Glomerular visceral epithelial cell (primary cell): ENCODE measurements around the gene PAPPA.

Experiments used
- DNase-seq: peaks from one replicate; pipeline ENCODE4 v3.0.0-alpha.2; 2016; ENCODE audit errors: extremely low spot score

PAPPA gene

DNA sequence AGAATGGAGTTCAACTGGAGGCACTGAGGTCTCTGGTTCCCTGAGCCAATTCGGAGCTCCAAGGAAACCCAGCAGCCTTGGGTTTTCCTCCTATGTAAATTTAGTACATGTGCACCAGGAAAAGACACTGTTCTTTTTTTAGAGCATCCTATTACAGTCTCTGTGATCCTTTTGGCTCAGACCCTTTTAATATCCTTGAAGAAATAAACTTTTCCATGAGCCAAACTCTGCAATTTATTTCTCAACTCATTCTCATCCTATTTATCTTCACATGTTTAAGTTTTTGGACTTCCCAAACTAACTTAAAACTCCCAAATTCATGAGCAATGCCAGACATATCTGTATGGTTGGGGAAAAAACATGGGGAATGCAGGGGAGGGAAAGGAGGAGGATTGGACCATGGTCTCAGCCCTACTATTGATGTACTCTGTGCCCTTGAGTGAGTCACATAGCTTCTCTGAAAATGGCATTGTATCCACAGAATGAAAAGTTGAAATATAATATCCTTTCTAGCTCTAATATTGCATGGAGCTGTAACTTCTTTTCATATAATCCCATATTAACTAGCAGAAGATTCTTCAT is 76.6 kb downstream of the PAPPA start:
- DNase-seq, result no peak

DNA sequence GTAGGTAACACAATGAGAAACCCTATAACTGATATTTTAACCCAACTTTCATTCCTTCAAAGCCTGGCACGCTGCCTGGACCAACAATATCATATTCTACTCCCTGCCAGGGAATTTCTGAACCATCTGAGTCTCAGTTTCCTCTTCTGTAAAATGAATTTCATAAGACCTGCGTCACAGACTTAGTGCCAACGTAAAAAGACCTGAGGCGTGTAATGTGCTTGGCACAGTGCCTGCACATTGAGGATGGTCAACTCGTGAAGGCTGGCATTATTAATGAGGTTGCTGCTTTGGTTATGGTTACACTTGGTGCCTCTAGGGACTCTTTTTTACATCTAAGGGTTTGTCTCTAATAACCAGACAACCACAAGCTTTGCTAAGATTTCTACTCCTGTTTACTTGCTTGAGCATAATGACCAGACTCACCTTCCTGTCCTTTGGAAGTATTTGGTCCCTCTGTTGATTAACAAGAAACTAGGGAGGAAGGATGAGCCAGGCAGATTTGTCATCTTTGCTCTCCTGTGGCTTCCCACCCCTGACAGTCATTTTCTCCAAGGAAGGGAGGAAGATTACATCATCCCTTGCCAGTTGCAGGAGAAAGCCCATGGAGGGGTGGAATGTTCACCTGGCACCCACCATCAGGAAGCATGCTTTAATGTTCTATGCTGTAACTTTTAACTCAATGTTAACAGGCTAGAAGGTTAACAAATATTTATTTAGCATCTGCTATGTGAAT is 79.0 kb downstream of the PAPPA start:
- peak; percentile 92 for DNase-seq

DNA sequence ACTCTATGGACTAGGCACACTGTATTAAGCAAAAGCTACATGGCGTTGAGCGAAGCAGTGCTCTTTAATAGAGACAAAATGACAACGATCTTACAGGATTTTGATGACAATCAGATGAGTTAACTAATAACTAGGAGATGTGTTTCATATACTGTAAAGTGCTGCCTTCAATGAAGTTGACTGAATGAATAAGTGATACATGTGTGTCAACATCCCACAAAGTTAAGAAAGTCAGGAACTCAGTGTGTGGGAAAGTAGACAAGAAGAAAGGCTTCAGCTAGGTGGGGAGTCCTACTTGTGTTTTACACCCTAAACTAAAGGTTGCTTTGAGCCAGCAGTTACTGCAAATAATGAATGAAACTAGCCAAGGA is 79.6 kb downstream of the PAPPA start:
- DNase-seq, result no peak

DNA sequence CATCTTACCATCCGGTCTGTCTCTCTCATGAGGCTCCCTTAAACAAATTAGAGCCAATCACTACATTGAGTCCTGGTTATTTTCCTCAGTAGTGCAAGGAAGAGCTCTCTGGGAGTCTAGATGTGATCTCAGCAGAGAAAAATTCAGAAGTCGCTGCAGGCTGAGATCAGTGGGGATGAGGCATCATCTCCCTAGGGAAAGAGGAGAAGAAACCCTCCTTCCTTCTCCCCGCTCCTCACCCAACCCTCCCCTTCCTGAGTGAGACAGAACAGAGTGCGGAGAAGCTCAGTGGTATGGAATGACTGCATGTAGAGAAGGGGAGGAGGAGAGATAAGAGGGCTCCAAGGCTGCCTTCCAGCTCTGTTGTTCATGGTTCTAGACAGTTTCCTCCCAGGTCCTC is 80.5 kb downstream of the PAPPA start:
- peak; percentile 97 for DNase-seq

DNA sequence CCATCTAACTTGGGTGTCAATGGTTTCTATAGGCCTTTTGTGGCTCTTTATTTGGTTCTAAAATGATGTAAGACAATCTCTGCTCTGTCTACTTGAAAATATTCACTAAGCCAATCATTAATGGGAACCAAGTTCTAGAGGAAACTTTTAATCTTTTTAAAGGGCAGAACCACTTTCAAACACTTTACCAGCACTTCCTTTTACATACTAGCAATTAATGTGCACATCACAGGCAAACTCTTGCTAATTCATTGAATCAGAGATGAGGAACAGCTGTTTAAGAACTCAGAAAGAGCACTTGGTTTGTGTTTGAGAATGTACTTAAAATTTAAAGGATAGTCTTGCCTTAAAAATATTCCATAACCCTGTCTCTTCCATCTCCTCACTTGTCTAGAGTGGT is 83.4 kb downstream of the PAPPA start:
- DNase-seq, result no peak

DNA sequence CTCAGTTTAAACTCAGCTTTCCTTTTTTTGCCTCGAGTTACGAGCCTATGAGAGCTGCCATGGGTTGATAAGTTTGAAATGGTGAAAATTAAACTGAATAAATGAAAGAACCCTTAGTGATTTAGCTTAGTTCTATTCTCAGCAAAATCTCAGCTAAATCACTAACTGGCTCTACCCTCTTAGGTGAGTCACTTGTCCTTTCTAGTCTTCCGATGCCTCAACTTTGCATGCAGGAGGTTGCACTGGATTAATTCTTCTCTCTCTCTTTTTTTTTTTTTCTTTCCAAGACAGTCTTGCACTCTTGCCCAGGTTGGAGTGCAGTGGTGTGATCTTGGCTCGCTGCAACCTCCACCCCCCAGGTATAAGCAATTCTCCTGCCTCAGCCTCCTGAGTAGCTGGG is 83.9 kb downstream of the PAPPA start:
- peak; percentile 33 for DNase-seq

DNA sequence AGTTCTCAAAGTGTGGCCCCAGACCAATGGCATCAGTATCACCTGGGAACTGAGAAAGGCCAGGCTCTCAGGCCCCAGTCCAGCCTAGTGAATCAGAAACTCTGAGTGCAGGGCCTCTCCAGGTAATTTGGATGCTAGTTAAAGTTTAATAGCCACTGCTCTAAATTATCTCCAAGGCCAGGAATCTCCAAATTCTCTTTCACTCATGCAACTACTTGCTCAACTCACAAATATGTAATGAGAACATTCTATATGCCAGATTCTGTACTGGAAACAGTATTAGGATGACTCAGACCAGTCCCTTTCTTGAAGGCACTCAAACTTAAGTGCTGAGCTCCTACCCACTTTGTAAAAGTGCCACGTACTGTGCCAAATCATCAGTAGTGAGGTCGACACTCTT is 84.6 kb downstream of the PAPPA start:
- peak; percentile 87 for DNase-seq

DNA sequence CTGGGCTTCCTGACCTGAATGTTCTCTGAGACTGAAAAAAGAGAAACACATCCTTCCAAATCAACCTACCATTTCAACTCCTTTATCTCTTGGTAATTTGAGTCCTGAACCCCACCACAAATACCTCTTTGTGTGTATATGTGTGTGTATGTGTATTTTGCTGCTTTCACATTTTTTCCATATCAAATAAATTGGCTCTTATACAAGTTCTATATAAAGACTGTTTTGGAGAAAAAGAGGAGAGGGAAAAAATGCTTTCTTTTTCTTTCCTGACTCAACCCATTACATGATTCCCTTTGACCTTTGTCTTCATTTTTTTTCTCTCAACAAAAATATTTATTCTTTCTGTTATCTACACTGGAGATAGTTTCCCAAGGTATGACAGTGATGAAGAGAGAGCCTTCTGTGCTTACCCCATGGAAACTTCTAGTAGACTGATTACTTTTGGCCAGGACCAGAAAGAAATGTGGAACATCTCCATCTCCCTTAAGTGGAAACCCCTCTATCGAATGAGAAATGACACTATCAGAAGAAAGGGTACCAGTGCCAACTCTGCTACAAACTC is 85.3 kb downstream of the PAPPA start:
- DNase-seq, result no peak

DNA sequence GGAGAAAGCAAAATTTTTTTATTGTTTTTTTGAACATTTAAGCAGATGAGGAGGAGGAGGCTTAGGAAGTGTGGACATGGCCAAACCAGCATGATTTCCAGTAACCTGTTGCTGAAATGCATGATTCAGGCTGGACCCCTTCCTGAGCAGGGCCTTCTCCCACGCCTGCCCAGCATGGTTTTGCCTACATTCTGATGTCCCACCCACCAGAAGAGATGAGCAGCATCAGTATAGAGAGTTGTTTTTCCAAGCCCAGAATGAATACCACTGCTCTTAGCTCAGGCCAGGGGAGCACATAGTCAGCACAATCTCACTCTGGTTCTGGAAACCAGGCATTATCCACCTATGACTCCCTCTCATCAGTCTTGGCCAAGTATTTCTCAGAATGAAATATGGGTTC is 90.1 kb downstream of the PAPPA start:
- DNase-seq, result no peak

DNA sequence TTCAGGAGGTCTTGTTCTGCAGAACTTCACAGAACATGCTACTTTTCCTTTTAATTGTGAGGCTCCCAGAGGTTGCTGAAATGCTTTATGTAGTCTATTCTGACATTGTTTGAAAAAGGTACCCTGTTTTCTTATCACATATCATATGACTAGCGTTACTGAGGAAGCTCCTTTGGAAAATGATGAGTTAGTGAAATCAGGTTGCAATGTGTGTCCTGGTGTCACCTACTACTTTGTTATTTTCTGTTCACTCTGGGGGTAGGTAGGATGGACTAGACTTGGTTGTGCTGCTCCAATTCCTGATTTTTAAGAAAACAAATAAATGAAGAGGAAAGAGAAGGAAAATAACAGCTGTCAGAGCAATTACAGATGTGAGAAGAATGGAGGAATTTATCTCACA is 93.7 kb downstream of the PAPPA start:
- no peak for DNase-seq

DNA sequence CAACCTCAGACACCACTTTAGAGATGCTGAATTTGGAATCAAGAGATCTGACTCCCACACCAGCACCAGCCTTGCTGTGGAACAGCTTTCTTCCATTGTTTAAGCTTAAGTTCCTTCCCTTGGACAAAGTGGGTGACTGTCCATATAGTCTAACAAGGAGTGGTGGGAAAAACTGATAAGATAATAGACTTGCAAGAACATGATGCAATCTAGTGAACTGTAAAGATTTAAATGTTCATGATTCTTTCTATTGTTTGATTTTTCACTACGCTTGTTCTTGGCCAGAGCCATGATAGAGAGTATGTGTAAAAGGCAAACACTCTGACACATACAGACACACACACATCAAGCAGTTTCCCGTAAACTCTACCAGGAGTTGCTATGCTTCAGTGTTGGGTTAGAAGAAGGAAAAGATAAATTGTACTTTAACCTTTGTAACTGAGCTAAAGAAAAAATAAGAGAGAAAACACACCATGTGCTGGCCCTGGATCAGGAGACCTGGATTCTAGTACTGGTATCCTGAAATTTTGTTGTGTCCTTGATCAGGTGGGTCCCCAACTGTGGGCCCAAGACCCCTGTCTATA is 94.3 kb downstream of the PAPPA start:
- DNase-seq, result no peak

DNA sequence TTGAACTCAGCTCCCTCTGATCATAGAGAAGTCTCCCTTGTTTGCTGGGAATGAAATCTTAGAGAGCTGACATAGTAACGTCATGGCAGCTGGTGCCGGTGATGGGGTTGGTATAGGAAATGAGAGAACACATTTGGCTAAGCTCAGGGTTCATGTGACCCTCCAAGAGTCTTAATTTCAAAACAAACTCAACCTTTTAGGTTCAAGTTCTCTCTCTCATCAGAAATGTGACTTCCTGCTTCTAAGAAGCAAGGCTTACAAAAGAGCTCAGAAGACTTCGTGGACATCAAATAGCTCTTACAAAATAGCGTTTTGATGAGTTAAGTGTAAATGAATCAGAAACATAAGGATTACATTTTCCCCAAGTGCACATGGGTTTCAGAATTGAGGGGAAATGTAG is 97.3 kb downstream of the PAPPA start:
- no peak for DNase-seq

DNA sequence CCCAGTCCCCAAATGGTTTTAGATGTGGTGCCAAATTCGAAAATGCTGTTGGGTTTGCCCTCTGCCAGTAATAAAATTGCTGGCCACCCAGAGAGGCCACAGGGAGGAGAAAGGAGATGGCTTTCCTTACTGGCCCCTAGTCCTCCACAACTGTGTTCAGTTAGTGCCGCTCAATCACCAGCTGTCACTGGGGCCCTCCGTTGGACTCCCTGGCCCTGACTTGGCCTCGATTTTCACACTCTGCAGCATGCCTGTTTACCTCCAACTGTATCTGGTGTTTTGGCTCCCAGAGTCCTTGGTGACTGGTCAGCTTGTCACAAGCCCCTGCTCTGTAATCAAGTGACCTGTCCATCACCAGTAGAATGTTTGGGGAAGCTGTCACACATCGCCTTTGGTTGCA is 97.8 kb downstream of the PAPPA start:
- no peak for DNase-seq

DNA sequence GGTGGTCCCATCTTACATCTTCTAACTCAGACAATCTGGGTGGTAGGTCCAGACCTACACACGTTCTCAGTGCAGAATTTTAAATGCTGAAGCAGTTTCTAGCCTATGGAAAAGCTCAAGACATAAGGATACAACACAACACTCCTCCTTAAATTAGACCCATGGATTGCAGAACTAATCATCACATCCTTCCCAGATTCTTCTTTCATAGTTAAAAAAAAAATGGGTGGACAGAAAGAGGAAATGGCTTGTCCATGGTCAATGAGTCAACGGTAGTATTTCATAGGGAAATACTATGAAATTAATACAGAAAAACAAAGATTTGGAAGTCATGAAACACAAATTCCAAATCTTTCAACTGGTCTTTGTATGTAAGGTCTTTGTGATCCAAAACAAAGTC is 106.9 kb downstream of the PAPPA start:
- DNase-seq, result no peak

DNA sequence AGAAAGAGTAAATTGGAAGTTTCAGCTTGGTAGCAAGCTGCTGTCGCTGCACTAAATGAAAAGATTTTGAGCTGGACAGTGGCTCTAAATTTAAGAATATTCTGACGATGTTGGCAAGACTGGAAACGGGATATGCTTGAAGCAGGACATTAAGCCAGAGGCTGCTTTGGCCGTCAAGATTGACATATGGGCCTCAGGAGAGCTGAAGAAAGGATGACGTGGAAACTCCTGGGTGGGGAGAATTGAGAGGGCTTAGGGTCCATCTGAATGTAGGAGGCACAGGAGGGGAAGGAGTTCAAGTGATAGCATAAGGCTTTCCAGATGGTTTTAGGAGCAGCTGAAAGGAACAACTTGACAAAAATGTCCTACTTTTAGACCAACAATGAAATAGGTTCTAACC is 108.9 kb downstream of the PAPPA start:
- no peak for DNase-seq

DNA sequence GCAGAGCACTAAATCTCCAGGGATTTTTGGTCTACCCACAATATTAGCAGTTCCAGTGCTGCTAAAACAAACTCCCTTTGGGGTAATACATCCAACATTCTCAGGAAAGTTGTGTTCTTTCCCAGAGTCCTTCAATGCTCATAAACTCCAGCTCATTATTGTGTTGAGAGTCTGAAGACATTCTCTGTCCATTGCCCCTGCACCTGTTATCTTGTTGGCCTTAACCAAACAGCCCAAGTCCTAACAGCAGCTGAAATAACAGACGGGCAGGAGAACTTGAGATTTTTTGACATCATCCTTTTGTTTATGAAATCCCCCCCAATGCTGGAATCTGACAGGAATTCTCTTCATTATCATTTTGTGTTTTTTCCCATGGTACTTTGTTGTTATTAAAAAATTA is 110.8 kb downstream of the PAPPA start:
- DNase-seq, result no peak

DNA sequence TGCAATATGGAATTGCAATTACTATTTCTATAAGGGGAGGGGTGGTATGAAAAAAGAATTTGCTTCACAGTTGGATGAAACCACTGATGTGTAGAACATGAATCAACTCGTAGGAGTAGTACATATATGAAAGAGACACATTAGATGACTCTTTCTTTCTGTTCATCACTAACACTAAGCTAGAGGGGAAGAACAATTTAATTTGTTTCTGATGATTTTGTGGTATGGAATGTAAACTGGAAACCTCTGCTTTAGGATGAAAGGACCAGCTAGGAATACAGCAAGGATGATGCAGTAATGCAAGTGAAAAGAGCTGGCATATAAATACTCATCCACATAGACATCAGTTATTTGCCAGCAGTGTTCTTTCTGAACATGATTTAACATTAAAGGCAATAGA is 113.4 kb downstream of the PAPPA start:
- no peak for DNase-seq

DNA sequence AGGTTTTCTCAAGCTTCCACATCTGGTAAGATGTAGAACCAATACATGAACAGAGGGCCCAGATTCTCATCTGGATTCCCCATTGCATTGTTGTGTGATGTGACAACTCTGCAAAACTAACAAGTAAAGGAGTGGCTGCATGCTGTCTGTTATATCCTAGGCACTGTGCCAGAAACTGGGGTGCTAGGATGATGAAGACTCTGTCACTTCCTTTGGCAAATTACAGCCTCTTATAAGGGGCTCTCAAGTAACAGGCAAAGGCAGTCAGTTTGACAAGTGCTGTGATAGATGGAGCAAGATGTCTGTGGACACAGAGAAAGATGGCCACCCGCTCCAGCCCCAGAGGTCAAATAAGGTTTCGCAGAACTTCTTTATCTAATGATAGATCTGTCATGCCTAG is 115.7 kb downstream of the PAPPA start:
- DNase-seq, result peak; percentile 42

DNA sequence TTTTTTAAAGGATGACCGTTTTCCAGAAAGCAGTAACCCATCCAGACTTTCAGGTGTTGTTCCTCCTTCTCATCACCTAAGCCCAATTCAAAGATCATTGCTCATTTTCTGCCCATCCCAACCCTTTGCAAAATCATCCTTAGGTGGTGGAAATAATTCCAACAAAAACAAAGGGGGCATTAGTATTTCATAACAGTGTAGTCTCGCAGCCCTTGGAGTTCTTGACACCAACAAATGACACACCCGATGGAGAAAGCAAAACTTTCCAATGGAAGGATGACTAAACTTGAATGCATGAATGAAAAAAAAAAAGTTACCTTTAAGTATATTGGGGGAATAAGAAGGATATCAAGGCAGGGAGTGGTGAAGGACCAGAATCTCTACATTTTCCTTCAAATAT is 117.0 kb downstream of the PAPPA start:
- no peak for DNase-seq

DNA sequence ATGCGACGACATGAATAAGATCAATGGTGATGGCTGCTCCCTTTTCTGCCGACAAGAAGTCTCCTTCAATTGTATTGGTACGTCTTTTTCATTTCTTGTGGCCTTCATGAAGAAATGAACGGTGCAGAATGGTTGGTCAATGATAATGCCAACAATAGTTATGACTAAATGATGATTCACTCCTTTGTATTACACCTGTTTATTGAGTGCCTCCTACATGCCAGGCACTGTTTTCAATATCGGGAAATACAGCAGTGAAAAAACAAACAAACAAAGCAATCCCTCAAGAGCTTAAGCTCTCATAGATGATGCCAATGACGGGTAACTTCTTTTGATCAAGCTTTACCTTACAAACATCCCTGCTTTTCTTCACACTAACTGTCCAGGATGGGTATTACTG is 117.7 kb downstream of the PAPPA start:
- DNase-seq, result no peak

DNA sequence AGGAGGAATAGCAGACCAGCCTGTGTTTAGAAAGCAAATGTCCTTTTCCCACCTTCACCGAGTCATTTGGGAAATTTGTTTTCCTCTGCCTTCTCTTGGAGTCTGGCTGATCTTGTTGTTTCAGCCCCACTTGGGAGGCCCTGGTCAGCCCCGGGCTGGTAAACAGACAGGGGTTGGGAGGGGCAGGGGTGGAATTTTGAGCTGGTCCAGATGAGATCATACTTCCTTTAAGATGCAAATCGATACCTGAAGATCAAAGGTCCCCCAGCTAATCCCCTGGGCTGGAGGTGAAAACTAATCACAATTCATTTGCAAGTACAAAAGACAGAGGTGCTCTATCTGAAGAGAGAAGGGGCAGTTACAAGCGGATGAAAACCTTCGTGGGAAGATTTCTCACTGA is 118.4 kb downstream of the PAPPA start:
- DNase-seq, result no peak

DNA sequence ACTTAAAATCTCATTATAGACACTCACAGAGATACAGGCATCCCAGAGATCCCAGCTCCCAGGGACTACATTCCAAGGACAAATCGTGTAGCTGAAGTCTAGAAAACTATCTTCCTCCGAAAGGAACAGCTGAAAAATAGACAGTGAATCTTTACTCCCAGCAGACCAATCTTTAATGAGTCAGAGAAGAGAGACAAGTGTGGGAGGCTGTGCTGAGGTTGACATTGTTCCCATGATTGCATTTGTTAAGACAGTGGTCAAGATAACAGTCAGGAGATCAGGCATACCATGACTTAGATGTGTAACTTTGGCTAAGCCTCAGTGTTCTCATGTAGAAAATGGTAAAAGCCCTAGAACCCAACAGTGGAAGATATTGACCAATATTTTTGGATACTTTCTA is 120.7 kb downstream of the PAPPA start:
- DNase-seq, result peak; percentile 45

DNA sequence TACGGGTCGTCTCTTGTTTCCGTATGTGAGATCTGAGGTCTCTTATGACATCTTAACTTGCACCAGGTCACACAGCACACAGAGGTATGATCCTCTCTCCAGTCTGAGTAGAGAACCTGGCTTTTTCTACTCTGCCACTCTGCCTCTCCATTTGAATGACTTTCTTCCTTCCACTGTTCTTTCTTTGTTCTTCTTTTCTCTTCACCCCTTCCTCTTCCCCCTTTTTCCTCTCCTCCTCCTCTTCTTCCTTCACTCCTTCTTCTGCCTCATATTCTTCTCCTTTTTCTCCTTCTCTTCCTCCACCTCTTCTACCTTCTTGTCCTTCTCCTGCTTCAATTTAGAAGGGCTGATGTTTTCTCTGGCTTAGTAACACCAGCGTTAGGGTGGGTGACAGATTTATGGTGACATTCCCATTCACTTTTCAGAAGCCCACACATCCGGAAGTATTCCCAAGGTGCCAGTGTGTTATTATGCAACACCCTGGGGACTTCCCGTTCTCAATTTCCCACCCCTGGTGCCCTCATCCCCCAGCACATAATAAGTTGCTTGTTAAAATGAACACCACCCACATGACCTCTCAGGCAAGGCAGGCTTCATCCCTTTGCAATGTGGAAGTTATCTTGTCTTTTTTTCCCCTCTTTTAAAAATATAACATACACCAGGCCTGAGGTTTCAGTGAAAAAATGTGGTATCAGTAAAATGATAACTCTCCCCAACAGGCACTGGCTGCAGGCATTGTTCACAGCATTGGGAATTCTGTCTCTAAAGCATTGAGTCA is 122.0 kb downstream of the PAPPA start:
- DNase-seq, result peak; percentile 10
